HepG2 (cell line): Measurements from ENCODE around the gene IPCEF1.

Experiments used
- CREM ChIP-seq, 2 experiments: sonication (generic) in 1 of 2; formaldehyde crosslinking in 1 of 2; IDR thresholded peaks; 2 replicates each; pipeline versions ENCODE4 v1.4.0 to v1.6.1; 2016 to 2020; ENCODE audit warnings: antibody characterized with exemption in 1 of 2, mild to moderate bottlenecking in 1 of 2, missing genetic modification reagents in 1 of 2
- EZH2 ChIP-seq: conservative IDR thresholded peaks from 2 replicates; pipeline ENCODE4 v1.6.1; 2012; ENCODE audit warnings: mild to moderate bottlenecking, low read depth, low read length, moderate library complexity
- HMGXB4 ChIP-seq, 2 experiments: sonication (generic) in 1 of 2; formaldehyde crosslinking in 1 of 2; IDR thresholded peaks; 2 replicates each; pipeline versions ENCODE4 v1.4.0 to v1.6.1; 2018 to 2020; ENCODE audit warnings: missing genetic modification reagents in 2 of 2, borderline replicate concordance in 1 of 2, low read depth in 1 of 2, mild to moderate bottlenecking in 1 of 2, missing biosample characterization in 1 of 2
- POLR2AphosphoS2 ChIP-seq: IDR thresholded peaks from 2 replicates; pipeline ENCODE4 v1.6.1; 2011; ENCODE audit warnings: low read depth, low read length, improper control_type of control experiment
- POLR2G ChIP-seq: fragments of 200-400 bp; formaldehyde crosslinking; IDR thresholded peaks from 2 replicates; pipeline ENCODE4 v1.6.1; 2018; ENCODE audit warnings: mild to moderate bottlenecking, low read depth, low read length, moderate library complexity
- RFXAP ChIP-seq: sonication (generic); formaldehyde crosslinking; IDR thresholded peaks from 2 replicates; pipeline ENCODE4 v1.4.0; 2020; ENCODE audit warnings: missing genetic modification reagents, borderline replicate concordance
- SIN3A ChIP-seq: IDR thresholded peaks from 2 replicates; pipeline ENCODE4 v1.6.1; 2011; ENCODE audit warnings: low read depth, mild to moderate bottlenecking, control low read depth, low read length, borderline replicate concordance
- SP1 ChIP-seq, 2 experiments: fragments of 450-650 bp in 1 of 2; sonication (generic) in 1 of 2; formaldehyde crosslinking in 1 of 2; IDR thresholded peaks; 2 replicates each; pipeline versions ENCODE4 v1.4.0 to v1.6.1; 2016 to 2020; ENCODE audit warnings: missing genetic modification reagents in 1 of 2
- TF ChIP-seq, protein P1 (sequence below), 2 experiments: fragments of 450-650 bp in 1 of 2; sonication (generic) in 1 of 2; formaldehyde crosslinking in 1 of 2; IDR thresholded peaks; 2 replicates each; pipeline versions ENCODE4 v1.6.1 to v1.8.0; 2016 to 2022; ENCODE audit warnings: antibody characterized with exemption in 1 of 2, mild to moderate bottlenecking in 1 of 2, missing genetic modification reagents in 1 of 2

DNA sequence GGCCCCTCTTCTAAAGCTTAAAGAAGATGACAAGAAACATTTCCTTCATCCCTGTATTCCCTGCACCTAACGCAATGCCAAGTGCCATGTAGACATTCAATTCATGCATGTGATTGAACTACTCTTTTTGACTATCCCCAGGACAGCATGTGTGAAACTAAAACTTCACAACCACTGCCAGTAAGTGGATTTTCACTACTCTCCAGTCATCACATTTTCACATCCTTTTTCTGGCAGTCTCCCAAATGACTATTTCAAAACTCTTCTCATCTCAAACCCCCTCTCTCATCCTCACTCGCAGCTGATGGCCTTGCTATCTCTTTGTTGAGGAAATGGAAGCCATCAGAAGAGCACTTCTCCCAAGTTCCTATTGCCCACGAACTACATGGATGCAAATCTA lies 194.9 kb downstream of the IPCEF1 start:
- TF ChIP-seq EZH2 (no peak), RFXAP (no peak), POLR2G (no peak), SIN3A (no peak), POLR2AphosphoS2 (no peak), CREM (IDR thresholded peaks at IDR 0.05) (no peak), CREM (CRISPR knock-in tag; IDR thresholded peaks at IDR 0.05) (no peak), HMGXB4 (CRISPR knock-in tag; IDR thresholded peaks at IDR 0.05; ENCODE audit: borderline replicate concordance in 1 of 2, low read depth in 1 of 2) (no peak), SP1 (IDR thresholded peaks at IDR 0.05) (no peak), SP1 (CRISPR knock-in tag; IDR thresholded peaks at IDR 0.05) (no peak)
- TF ChIP-seq, protein P1, sequence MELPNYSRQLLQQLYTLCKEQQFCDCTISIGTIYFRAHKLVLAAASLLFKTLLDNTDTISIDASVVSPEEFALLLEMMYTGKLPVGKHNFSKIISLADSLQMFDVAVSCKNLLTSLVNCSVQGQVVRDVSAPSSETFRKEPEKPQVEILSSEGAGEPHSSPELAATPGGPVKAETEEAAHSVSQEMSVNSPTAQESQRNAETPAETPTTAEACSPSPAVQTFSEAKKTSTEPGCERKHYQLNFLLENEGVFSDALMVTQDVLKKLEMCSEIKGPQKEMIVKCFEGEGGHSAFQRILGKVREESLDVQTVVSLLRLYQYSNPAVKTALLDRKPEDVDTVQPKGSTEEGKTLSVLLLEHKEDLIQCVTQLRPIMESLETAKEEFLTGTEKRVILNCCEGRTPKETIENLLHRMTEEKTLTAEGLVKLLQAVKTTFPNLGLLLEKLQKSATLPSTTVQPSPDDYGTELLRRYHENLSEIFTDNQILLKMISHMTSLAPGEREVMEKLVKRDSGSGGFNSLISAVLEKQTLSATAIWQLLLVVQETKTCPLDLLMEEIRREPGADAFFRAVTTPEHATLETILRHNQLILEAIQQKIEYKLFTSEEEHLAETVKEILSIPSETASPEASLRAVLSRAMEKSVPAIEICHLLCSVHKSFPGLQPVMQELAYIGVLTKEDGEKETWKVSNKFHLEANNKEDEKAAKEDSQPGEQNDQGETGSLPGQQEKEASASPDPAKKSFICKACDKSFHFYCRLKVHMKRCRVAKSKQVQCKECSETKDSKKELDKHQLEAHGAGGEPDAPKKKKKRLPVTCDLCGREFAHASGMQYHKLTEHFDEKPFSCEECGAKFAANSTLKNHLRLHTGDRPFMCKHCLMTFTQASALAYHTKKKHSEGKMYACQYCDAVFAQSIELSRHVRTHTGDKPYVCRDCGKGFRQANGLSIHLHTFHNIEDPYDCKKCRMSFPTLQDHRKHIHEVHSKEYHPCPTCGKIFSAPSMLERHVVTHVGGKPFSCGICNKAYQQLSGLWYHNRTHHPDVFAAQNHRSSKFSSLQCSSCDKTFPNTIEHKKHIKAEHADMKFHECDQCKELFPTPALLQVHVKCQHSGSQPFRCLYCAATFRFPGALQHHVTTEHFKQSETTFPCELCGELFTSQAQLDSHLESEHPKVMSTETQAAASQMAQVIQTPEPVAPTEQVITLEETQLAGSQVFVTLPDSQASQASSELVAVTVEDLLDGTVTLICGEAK (IDR thresholded peaks at IDR 0.05), result no peak
- TF ChIP-seq, protein P1 (CRISPR knock-in tag; IDR thresholded peaks at IDR 0.05), result no peak
